GM06990 (cell line): ENCODE results near the gene PIPOX.

ENCODE experiments used
- DNase-seq: peaks from one replicate; pipeline ENCODE4 v3.0.0-alpha.2; 2011; ENCODE audit not compliant: insufficient read length; ENCODE audit errors: extremely low read depth
- H3K27me3 ChIP-seq: replicated peaks from 2 replicates; pipeline ENCODE4 v1.6.0; 2011; ENCODE audit warnings: low read length; ENCODE audit not compliant: control insufficient read depth, insufficient read depth
- H3K36me3 ChIP-seq: 2 replicates; pipeline ENCODE4 v1.5.1; 2011; ENCODE audit warnings: low read length; ENCODE audit not compliant: control insufficient read depth, insufficient read depth
- H3K4me3 ChIP-seq: replicated peaks from 2 replicates; pipeline ENCODE4 v1.5.1; 2011; ENCODE audit warnings: low read depth, mild to moderate bottlenecking, control low read depth, low read length
- CTCF ChIP-seq: IDR thresholded peaks from 2 replicates; pipeline ENCODE4 v1.5.1; 2011; ENCODE audit warnings: low read length, control low read depth, mild to moderate bottlenecking, inconsistent platforms; ENCODE audit not compliant: insufficient read depth, poor library complexity, severe bottlenecking

The PIPOX gene

DNA sequence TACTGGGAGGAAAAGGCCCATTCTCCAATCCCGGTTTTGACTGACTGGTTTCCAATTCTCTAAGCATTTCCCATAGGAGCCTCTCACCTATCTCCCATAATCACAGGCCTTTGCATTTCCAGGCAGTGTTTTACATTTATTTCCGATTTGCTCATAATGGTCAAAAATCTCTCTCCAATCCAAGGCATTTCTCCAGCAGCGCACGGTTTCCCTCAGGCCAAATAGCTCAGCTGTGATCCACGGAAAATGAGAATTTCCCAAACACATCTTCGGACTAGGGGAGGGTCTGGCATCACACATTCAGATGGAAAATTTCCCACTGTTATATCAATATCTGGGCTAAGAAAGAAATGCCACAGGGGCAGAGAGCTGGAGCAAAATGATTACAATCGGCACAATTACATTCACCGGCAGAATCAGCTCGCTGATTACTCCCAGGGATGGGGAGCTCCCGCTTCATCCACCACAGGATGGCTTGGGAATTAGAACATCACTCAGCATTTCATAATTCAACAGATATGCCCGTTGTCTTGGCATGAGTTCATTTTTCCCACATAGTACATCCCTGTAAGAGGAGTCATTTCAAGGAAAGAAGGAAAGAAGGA lies 6.7 kb downstream of the PIPOX start:
- no peak for DNase-seq
- no peaks in the 10 kb centered on the region for H3K36me3 ChIP-seq
- H3K4me3 ChIP-seq: no peak overlapping the region
- TF ChIP-seq CTCF: no peak
- no peaks in the 10 kb centered on the region; the same call in none of the 2 replicates for H3K27me3 ChIP-seq

GRCh38 chr17:29050176-29050575 lies 7.2 kb downstream of the PIPOX start:
- no peak for TF ChIP-seq CTCF
- Histone ChIP-seq H3K4me3 (no peak overlapping the region), H3K36me3 (no peaks in the 10 kb centered on the region), H3K27me3 (peaks cover 1% of the 10 kb centered on the region)
- DNase-seq: no peak

- no peak for DNase-seq
- Histone ChIP-seq H3K4me3 (no peak overlapping the region), H3K36me3 (no peaks in the 10 kb centered on the region), H3K27me3 (peaks cover 1% of the 10 kb centered on the region)
- TF ChIP-seq CTCF: no peak
Measured at GRCh38 chr17:29051194-29051593, 8.3 kb downstream of the PIPOX start.

DNA sequence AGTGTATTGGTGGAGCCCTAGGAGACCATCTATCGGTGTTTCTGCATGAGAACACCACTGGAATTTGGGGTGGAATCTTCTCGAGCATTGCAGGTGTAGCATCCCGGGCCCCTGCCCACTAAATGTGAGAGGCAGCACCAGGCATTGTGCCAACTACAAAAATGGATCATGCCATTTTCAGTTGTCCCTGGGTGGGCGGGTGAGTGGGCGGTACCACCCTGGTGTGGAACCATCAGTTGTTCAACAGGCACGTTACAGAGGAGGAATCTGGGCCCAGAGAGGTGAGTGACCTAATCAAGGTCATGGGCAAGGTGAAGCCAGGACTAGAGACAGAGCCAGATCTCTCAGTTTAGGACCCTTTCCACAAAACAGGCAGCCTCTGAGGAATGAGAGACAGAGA lies 8.8 kb downstream of the PIPOX start:
- Histone ChIP-seq H3K4me3 (no peak overlapping the region), H3K27me3 (peaks cover 1% of the 10 kb centered on the region), H3K36me3 (no peaks in the 10 kb centered on the region)
- no peak for DNase-seq
- no peak for TF ChIP-seq CTCF

GRCh38 chr17:29054835-29055234 lies 11.9 kb downstream of the PIPOX start:
- H3K36me3 ChIP-seq: no peaks in the 10 kb centered on the region
- peaks cover 1% of the 10 kb centered on the region for H3K27me3 ChIP-seq
- no peak overlapping the region for H3K4me3 ChIP-seq
- TF ChIP-seq CTCF: no peak
- DNase-seq: no peak

DNA sequence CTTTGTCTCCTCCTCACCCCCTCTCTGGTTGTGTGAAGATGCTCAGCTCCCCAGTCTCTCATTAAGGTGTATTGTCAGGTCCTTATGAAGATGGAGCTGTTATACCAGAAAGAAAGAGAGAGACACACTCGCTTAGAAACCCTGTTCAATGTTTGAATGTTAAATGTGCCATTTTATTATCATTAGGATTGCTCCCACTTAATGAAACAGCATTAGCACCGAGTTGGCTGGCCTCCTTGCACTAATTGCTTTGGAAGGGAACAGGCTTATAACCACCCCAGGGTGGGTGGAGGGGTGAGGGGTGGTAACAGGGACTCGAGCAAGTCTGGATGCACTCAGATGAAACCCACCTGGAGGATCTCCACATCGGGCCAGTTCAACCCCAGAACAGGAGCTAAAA lies 14.4 kb downstream of the PIPOX start:
- Histone ChIP-seq H3K27me3 (peaks cover 1% of the 10 kb centered on the region), H3K4me3 (no peak overlapping the region), H3K36me3 (no peaks in the 10 kb centered on the region)
- no peak for DNase-seq
- no peak for TF ChIP-seq CTCF
